Measurements from ENCODE around the gene CGB1. TPM values are rescaled to one million over a fixed set of nuclear protein-coding genes. Genes with fewer than 3 reads are reported as not detected.
"Not testable (repeated sequence)": the region's sequence is repeated elsewhere in the genome, so short reads cannot be mapped to it uniquely, and the experiment has no call there.

CGB1 gene
- total RNA-seq, 1 experiment from 2014 or later, result not detected

DNA sequence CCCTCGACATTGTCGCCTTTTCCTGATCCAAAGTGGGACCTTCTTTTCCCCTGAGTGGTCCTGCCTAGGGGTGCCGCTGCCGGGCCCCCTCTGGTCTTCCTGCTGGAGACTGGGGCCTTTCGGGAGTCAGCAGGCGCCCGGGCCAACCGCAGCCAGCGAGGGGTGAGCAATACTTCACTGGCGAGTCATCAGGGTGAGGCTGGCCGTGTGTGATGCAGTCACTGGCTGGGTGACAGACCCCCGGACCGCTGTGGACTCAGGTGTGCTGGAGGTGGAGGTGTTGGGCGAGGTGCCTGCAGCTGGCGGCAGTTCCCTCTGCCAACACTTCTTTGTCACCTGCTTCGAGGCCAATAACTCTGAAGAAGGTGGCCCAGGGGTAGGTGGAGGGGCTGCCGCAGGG is 5.5 kb upstream of the CGB1 start:
- H3K4me3 Mint-ChIP-seq, result no peak overlapping the region
- no peaks in the 10 kb centered on the region for H3K36me3 Mint-ChIP-seq
- ChIA-PET CTCF (no interaction called here), POLR2A (no interaction called here)
- H3K27ac Mint-ChIP-seq, result no peak overlapping the region
- H3K9me3 Mint-ChIP-seq, result no peaks in the 10 kb centered on the region
- no peaks in the 10 kb centered on the region for H3K4me1 Mint-ChIP-seq
- ATAC-seq (no peak), DNase-seq (ENCODE audit: low spot score) (no peak)
- TF ChIP-seq, protein P1, sequence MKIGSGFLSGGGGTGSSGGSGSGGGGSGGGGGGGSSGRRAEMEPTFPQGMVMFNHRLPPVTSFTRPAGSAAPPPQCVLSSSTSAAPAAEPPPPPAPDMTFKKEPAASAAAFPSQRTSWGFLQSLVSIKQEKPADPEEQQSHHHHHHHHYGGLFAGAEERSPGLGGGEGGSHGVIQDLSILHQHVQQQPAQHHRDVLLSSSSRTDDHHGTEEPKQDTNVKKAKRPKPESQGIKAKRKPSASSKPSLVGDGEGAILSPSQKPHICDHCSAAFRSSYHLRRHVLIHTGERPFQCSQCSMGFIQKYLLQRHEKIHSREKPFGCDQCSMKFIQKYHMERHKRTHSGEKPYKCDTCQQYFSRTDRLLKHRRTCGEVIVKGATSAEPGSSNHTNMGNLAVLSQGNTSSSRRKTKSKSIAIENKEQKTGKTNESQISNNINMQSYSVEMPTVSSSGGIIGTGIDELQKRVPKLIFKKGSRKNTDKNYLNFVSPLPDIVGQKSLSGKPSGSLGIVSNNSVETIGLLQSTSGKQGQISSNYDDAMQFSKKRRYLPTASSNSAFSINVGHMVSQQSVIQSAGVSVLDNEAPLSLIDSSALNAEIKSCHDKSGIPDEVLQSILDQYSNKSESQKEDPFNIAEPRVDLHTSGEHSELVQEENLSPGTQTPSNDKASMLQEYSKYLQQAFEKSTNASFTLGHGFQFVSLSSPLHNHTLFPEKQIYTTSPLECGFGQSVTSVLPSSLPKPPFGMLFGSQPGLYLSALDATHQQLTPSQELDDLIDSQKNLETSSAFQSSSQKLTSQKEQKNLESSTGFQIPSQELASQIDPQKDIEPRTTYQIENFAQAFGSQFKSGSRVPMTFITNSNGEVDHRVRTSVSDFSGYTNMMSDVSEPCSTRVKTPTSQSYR (CRISPR knock-in tag; IDR thresholded peaks at IDR 0.05), result no peak
- TF ChIP-seq EMX1 (CRISPR knock-in tag; IDR thresholded peaks at IDR 0.05) (no peak), MYBL2 (CRISPR knock-in tag; IDR thresholded peaks at IDR 0.05) (no peak)
- peaks cover 10% of the 10 kb centered on the region for H3K27me3 Mint-ChIP-seq (ENCODE audit: low read depth)

DNA sequence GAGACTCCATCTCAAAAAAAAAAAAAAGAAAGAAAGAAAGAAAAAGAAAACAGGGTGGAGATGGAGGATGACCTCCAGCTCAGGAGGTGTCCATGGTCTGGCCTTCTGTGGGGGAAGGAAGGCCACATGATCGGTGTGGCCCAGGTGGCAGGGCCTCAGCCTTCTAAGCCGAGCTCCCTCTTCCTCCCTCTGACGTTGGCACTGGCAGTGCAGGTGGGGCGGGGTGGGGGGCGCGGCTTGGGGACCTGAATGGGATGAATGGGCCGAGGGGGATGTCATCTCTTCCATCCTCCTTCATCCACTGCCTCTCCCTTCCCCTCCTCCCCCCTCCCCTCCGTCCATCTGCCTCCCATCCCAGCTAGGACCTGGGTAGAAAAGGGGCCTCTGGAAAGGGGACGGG is 3.0 kb upstream of the CGB1 start:
- not testable (repeated sequence) for ATAC-seq, H3K36me3 Mint-ChIP-seq
- peaks cover 13% of the 10 kb centered on the region for H3K27me3 Mint-ChIP-seq (ENCODE audit: low read depth)

DNA sequence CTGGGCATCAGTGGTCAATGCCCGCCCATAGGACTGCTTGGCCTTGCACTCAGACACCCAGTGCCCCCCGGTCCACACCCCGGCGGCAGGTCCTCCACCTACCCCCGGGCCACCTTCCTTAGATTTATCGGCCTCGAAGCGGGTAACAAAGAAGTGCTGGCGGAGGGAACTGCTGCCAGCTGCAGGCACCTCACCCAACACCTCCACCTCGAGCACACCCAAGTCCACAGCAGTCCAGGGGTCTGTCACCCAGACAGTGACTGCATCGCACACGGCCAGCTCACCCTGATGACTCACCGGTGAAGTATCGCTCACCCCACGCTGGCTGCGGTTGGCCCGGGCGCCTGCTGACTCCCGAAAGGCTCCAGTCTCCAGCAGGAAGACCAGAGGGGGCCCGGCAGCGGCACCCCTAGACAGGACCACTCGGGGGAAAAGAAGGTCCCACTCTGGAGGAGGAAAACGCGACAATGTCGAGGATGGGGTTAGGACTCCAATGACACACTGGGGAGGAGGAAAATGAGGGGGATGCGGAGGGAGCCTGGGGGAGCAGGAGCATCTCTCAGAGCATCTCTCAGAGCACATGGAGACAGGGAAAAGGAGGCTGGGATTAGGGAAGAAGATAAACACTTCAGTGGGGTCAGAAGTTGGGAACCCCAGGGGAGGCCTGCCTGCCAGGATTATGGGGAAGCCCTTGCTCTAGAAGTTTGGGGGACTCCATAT is 2.0 kb upstream of the CGB1 start:
- H3K9me3 Mint-ChIP-seq; H3K27ac Mint-ChIP-seq; H3K36me3 Mint-ChIP-seq; ATAC-seq; DNase-seq (ENCODE audit: low spot score); POLR2A ChIA-PET; H3K4me3 Mint-ChIP-seq; H3K4me1 Mint-ChIP-seq; CTCF ChIA-PET: not testable (repeated sequence)
- H3K27me3 Mint-ChIP-seq (ENCODE audit: low read depth), result peaks cover 13% of the 10 kb centered on the region

More for the DNA sequence above, 3.0 kb upstream of the CGB1 start:
- H3K9me3 Mint-ChIP-seq; H3K27ac Mint-ChIP-seq; H3K4me3 Mint-ChIP-seq; H3K4me1 Mint-ChIP-seq; DNase-seq (ENCODE audit: low spot score): not testable (repeated sequence)
- CTCF ChIA-PET, result interaction anchor here (0.7 to 0.9 kb wide), 2 partner anchors 58 to 171 kb away, joined by 3 to 4 read pairs; no protein-coding TSS in a partner anchor
- POLR2A ChIA-PET, result interaction anchor here (0.6 kb wide), 1 partner anchor 497 kb away, joined by 3 read pairs; no protein-coding TSS in a partner anchor

DNA sequence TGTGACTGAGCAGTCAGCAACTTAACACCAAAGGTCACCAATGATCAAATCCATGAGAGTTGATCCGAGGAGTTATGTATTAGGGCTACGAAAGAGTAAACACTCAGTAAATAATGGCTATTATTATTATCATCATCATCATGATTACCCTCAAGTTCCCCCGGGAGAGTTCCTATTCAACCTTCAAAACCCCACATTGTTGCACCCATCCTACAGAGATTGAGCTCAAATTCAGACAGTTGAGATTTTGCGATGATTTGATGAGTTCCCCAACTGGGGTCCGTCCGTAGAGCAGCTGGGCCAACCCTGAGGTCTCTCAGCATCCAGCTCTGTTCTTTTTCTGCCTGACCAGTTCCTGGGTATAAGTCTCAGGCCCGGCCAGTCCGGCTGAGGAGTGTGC is 1.4 kb upstream of the CGB1 start:
- H3K27ac Mint-ChIP-seq; CTCF ChIA-PET; DNase-seq (ENCODE audit: low spot score); H3K36me3 Mint-ChIP-seq; H3K4me1 Mint-ChIP-seq; H3K4me3 Mint-ChIP-seq; ATAC-seq; H3K9me3 Mint-ChIP-seq; POLR2A ChIA-PET: not testable (repeated sequence)
- peaks cover 13% of the 10 kb centered on the region for H3K27me3 Mint-ChIP-seq (ENCODE audit: low read depth)

DNA sequence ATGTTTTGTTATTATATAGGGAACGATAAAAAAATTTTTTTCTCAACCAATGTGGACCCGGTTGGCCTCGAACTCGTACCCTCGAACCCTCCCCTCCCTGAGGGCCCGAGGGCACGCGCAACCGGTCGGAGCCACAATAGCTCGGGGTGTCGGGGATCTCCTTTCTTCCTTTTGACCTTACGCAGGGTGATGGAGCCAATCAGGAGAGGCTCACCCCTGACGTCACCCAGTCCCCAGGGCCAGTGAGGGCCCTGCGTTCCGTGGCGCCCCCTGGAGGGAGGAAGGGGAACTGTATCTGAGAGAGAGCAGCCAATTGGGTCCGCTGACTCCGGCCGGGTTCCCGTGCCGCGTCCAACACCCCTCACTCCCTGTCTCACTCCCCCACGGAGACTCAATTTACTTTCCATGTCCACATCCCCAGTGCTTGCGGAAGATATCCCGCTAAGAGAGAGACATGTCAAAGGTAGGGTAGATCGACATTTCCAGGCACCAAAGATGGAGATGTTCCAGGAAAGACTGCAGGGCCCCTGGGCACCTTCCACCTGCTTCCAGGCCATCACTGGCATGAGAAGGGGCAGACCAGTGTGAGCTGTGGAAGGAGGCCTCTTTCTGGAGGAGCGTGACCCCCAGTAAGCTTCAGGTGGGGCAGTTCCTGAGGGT is 4.9 kb downstream of the CGB1 start, which contains the start of gene CGB2:
Gene CGB2 (plus strand): TSS at position 249 of the 660 bp plus-strand sequence. CDS start 206 bp downstream, at position 455.
- ATAC-seq (peak; percentile 90), DNase-seq (ENCODE audit: low spot score) (peak; percentile 89)
- TF ChIP-seq, protein P2, sequence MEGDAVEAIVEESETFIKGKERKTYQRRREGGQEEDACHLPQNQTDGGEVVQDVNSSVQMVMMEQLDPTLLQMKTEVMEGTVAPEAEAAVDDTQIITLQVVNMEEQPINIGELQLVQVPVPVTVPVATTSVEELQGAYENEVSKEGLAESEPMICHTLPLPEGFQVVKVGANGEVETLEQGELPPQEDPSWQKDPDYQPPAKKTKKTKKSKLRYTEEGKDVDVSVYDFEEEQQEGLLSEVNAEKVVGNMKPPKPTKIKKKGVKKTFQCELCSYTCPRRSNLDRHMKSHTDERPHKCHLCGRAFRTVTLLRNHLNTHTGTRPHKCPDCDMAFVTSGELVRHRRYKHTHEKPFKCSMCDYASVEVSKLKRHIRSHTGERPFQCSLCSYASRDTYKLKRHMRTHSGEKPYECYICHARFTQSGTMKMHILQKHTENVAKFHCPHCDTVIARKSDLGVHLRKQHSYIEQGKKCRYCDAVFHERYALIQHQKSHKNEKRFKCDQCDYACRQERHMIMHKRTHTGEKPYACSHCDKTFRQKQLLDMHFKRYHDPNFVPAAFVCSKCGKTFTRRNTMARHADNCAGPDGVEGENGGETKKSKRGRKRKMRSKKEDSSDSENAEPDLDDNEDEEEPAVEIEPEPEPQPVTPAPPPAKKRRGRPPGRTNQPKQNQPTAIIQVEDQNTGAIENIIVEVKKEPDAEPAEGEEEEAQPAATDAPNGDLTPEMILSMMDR (IDR thresholded peaks at IDR 0.05), result peak; percentile 92
- TF ChIP-seq NFYB (CRISPR knock-in tag; conservative IDR thresholded peaks at IDR 0.05; ENCODE audit: low read depth) (peak; percentile 61), CREM (CRISPR knock-in tag; IDR thresholded peaks at IDR 0.05) (peak; percentile 66; the same call in 1 of the 2 replicates), HMGXB4 (CRISPR knock-in tag; IDR thresholded peaks at IDR 0.05) (peak; percentile 67; the same call in 1 of the 2 replicates), PRRX2 (CRISPR knock-in tag; IDR thresholded peaks at IDR 0.05) (0 out of 2 replicates have a peak, but pooled peaks have one; percentile 45)
- Mint-ChIP-seq H3K4me3 (peak within 1 kb of the TSS; percentile 65), H3K27me3 (ENCODE audit: low read depth) (peaks cover 32% of the 10 kb centered on the region)
- CTCF ChIA-PET, result interaction anchor here (0.6 to 1.1 kb wide), 21 partner anchors 9 to 244 kb away, joined by 3 to 23 read pairs (median 4); partner anchors contain the start of genes CGB7, NTF4 and RUVBL2
- H3K36me3 Mint-ChIP-seq, H3K4me1 Mint-ChIP-seq, H3K9me3 Mint-ChIP-seq, POLR2A ChIA-PET, H3K27ac Mint-ChIP-seq: not testable (repeated sequence)

GRCh38 chr19:49030323-49030722 is 6.4 kb downstream of the CGB1 start:
- POLR2A ChIA-PET; H3K4me1 Mint-ChIP-seq; H3K4me3 Mint-ChIP-seq; ATAC-seq; DNase-seq (ENCODE audit: low spot score); H3K9me3 Mint-ChIP-seq; H3K27ac Mint-ChIP-seq; H3K36me3 Mint-ChIP-seq: not testable (repeated sequence)
- H3K27me3 Mint-ChIP-seq (ENCODE audit: low read depth), result peaks cover 33% of the 10 kb centered on the region
- CTCF ChIA-PET, result interaction anchor here (1.5 kb wide), 1 partner anchor 30 kb away, joined by 4 read pairs; no protein-coding TSS in a partner anchor

- ATAC-seq; POLR2A ChIA-PET; H3K9me3 Mint-ChIP-seq; H3K36me3 Mint-ChIP-seq; H3K27ac Mint-ChIP-seq; H3K4me3 Mint-ChIP-seq; H3K4me1 Mint-ChIP-seq; DNase-seq (ENCODE audit: low spot score): not testable (repeated sequence)
- CTCF ChIA-PET, result interaction anchor here (1.5 kb wide), 1 partner anchor 30 kb away, joined by 4 read pairs; no protein-coding TSS in a partner anchor
- peaks cover 37% of the 10 kb centered on the region for H3K27me3 Mint-ChIP-seq (ENCODE audit: low read depth)
These were observed 6.9 kb downstream of the CGB1 start for GRCh38 chr19:49029749-49030148.

All from WTC11 (cell line).